Peyer's patch (tissue), 4 donors: ENCODE results near the gene SLC13A5.

Experiments
- CTCF ChIP-seq, 6 experiments: fragments of 450-650 bp in 4 of 6; fragments of 200-600 bp in 2 of 6; sonication (generic) in 1 of 6; IDR thresholded peaks; one replicate each; pipeline ENCODE4 v1.5.1; 2017 to 2019; ENCODE audit warnings: antibody characterized with exemption in 6 of 6, mild to moderate bottlenecking in 3 of 6, moderate library complexity in 1 of 6
- POLR2A ChIP-seq, 2 donors: fragments of 450-650 bp; IDR thresholded peaks; one replicate each; pipeline ENCODE4 v1.5.1; 2017; ENCODE audit warnings: antibody characterized with exemption in 2 of 2, mild to moderate bottlenecking in 2 of 2, moderate library complexity in 2 of 2

DNA sequence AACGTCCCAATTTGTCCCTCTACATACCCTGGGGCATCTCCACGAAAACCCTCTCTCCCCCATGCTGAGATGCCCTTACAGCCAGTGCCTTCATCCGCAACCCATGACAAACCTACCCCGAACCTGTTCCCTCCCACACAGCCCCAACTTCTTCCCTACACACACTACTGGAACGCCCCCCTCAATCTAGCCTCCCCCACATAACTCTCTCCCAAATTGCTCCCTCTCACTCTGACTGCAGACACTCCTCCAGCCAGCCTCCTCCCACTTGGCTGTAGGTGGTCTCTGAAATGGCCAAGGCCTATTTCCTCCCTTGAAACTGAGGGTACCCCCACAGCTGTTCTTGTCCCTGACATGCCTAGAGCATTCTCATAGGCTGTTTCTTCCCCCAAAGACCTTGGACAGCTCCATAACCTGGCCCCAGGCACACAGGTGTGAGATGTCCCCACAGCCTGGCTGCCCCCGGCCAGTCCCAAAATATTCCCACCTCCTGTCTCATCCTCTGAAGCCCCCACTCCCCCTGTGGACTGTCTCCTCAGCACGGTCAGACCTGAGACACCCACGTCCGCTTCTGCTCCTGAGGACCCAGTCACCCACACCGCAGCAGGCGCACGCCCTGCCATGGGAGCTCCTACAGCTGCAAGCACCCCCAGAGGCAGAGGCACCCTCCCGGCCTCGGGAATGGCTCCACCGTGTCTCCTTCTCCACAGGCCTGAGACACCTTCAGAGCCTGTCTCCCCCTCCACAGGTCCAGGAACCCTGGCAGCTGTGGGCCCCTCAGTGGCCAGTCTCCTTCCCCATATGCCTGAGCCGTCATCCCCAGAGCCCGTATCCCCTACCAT is 76.3 kb downstream of the SLC13A5 start:
- no peak for TF ChIP-seq POLR2A (IDR thresholded peaks at IDR 0.05)
- no peak for TF ChIP-seq CTCF (IDR thresholded peaks at IDR 0.05)
